ENCODE data around the gene ALG13. TPM values are rescaled to one million over a fixed set of nuclear protein-coding genes. Genes with fewer than 3 reads are reported as not detected.
"Not testable (repeated sequence)": the region's sequence is repeated elsewhere in the genome, so short reads cannot be mapped to it uniquely, and the experiment has no call there.

Gene ALG13
- polyA plus RNA-seq (ENCODE audit: insufficient read length): 29.3 TPM

DNA sequence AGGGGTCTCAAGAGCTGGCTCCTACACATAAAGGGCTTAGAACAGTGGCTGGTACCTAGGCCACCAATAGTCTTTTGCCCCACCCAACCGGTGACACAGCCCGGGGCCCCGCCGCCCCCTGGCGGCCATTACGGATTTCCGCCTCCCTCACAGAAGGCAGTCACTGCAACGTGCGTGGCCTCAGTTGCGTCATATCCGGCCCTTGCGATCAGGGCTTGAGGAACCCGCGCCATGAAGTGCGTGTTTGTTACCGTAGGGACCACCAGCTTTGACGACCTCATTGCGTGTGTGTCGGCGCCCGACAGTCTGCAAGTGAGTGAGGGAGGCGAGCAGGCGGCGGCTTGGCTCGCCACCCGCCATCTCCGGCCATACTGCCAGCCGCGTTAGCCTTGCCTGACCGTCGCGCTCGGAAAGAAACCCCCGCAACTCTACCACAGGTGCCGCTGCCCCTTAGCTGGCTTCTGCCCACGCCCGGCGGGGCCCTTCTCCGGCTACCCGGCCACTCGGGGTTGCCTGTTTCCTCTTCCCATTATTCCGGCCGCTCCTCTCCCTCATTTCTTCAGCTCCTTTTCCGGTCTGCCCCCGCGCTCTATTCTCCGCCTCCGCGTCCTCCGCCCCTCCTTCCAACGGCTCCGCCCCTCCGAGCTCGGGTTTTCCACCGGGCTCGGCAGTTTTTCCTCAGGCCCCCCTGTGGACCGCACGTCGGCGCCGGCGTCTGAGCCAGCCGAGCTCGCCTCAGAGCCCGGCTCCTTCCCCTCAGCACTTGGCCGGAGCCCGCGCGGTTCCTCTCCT, at the start of gene ALG13:
Gene ALG13, plus strand, starts transcription at position 183 of the 792 bp plus-strand sequence. Its CDS starts 49 bp downstream, at position 232.
- peak; percentile 62 for DNase-seq (ENCODE audit: low read depth)

GRCh38 chrX:111634823-111635729, 45.9 kb upstream of the ALG13 start:
- no peak for DNase-seq (ENCODE audit: low read depth)

- DNase-seq (ENCODE audit: low read depth): no peak
Observed at GRCh38 chrX:111641969-111642368, 39.0 kb upstream of the ALG13 start.

DNA sequence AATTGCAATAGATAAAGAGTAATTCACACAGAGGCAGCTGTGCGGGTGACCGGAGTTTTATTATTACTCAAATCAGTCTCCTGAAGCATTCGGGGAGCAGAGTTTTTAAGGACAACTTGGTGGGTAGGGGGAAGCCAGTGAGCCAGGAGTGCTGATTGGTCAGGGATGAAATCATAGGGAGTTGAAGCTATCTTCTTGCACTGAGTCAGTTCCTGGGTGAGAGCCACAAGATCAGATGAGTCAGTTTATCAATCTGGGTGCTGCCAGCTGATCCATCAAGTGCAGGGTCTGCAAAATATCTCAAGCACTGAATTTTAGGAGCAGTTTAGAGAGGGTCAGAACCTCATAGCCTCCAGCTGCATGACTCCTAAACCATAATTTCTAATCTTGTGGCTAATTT, 35.8 kb upstream of the ALG13 start:
- DNase-seq (ENCODE audit: low read depth): not testable (repeated sequence)

- DNase-seq (ENCODE audit: low read depth): no peak
Observed at GRCh38 chrX:111645607-111646006, 35.4 kb upstream of the ALG13 start.

GRCh38 chrX:111646515-111646914, 34.5 kb upstream of the ALG13 start:
- no peak for DNase-seq (ENCODE audit: low read depth)

- DNase-seq (ENCODE audit: low read depth): no peak
Observed at GRCh38 chrX:111648802-111649201, 32.2 kb upstream of the ALG13 start.

DNA sequence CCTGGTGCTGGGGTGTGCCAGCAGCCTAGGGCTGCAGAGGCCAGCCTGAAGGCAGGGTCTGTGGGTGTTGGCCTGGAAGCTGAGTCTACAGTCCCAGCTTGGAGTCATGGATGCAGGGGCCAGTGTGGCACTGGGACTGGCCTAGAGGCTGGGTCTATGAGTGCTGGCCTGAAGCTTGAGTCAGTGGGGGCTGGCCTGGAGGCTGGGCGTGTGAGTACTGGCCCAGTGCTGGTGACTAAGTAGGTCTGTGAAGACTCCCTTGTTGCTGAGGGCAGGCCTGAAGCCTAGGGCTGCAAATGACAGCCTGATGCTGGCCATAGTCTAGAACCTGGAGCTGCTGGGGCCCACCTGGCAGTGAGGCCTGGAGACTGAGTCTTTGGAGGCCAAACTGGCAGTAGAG, 31.3 kb upstream of the ALG13 start:
- DNase-seq (ENCODE audit: low read depth): no peak

GRCh38 chrX:111650845-111651244, 30.1 kb upstream of the ALG13 start:
- no peak for DNase-seq (ENCODE audit: low read depth)

- no peak for DNase-seq (ENCODE audit: low read depth)
Observed at GRCh38 chrX:111652719-111653118, 28.3 kb upstream of the ALG13 start.

DNA sequence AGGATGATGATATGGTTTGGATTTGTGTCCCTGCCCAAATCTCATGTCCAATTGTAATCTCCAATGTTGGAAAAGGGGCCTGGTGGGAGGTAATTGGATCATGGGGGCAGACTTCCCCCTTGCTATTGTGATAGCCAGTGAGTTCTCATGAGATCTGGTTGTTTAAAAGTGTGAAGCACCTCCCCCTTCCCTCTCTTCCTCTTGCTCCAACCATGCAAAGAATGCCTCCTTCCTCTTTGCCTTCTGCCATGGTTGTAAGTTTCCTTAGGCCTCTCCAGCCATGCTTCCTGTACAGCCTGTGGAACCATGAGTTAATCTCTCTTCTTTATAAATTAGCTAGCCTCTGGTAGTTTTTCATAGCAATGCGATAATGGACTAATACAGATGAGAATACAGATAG, 19.7 kb upstream of the ALG13 start:
- DNase-seq (ENCODE audit: low read depth): no peak

DNA sequence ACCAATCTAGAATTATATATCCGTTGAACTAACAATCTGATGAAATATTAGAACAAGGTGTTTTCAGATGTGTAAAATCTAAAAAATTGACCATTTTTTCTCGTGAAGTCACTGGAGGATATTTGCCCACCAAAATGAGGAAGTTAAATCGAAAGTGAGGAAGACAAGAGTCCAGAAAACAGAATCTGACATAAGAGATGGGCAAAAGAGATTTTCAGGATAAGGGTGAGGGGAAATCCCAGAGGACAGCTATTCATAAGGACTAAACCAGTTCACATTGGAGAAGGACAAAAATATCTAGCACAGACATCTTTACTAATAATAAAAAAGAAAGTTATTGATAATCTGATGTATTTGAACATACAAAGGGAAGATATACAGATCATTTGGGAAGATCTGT, 18.7 kb upstream of the ALG13 start:
- no peak for DNase-seq (ENCODE audit: low read depth)

GRCh38 chrX:111671668-111672067, 9.3 kb upstream of the ALG13 start:
- no peak for DNase-seq (ENCODE audit: low read depth)

- DNase-seq (ENCODE audit: low read depth): no peak
Observed at GRCh38 chrX:111687305-111687704, 6.3 kb downstream of the ALG13 start.

GRCh38 chrX:111695297-111695880, 14.4 kb downstream of the ALG13 start:
- DNase-seq (ENCODE audit: low read depth): no peak

- no peak for DNase-seq (ENCODE audit: low read depth)
Observed at GRCh38 chrX:111719426-111720210, 38.6 kb downstream of the ALG13 start.

DNA sequence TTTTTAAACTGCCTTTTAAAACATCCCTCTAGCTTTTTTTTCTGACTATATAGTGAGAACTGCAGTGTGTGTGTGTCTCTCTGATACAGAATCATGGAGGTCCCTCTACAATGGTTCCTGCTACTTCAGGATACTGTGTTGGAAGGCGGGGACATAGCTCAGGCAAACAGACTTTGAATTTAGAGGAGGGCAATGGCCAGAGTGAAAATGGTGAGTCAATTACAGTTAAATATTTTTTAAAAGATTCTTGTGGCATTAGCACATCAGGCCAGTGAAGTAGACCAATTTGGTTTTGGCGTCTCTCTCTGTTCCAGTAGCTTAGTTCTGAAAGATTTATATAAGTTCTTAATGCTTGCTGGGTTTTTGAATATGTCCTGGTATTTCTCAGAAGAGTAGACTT, 47.1 kb downstream of the ALG13 start:
- DNase-seq (ENCODE audit: low read depth): no peak

DNA sequence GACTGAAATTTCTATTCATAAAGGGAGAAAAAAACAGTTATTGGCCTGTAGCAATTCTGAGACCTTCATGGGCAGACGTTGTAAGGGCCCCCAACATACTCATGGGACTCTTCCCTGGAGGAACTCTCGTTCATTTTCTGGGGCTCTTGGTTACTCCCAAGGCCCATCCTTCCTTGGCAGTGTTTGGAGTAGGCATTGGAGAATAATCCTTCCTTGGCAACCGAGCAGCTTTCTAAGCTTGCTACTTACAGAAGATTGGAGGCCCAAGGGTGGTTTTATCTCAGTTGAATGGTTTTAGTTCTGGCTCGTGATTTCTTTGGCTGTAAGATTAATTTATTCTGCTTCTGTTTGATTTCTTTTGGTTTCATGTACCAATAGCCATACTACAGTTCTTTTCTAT, 50.4 kb downstream of the ALG13 start:
- no peak for DNase-seq (ENCODE audit: low read depth)

DNA sequence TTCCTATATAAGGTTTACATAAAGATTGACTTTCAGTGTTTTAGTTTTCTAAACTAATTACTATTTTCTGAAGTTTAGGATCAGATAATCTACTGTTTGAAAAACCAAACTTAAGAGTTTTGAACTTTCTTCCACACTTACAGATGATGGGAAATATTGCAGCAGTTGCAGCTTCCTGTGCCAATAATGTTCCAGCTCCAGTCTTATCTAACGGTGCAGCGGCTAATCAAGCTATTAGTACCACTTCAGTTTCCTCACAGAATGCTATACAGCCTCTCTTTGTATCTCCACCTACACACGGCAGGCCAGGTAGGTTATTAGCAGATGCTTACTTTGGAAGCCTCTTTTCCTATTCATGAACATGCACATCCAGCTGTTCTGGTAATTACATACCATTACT, 55.6 kb downstream of the ALG13 start:
- no peak for DNase-seq (ENCODE audit: low read depth)

DNA sequence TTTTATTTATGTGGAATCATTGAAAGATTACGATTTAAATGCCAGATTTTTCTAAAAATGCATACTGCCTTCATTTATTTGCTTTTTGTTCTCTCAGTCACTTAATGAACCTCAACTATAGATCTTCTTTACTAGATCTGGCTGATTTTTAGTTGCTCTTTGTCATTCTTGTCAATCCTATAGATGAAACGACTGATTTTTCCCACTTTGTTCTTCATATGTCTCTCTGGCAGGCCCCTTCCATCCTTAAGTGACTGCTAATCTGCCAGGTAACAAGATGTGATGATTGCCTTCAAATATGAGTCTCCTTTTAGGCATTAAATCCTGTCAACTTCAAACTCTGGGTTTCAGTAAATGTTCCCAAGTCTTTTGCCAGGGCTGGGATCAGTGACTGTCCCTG, 61.0 kb downstream of the ALG13 start:
- no peak for DNase-seq (ENCODE audit: low read depth)

DNA sequence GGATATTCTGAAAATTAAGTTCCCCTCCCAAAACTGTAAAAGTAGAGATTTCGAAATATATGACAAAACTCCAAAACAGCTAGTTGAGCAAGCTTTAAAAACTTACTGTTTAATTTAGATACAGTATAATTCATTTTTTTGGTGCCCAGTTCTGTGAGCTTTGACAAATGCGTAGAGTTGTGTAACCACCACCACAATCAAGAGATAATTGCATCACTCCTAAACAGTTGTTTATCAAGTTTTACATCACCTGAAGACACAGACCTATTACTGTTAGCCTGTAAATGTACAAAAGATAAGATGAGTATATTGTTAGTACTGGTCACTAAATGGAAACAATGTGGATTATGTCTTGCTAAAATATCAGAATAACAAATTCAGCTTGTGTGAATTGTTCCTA, 62.3 kb downstream of the ALG13 start:
- no peak for DNase-seq (ENCODE audit: low read depth)

DNA sequence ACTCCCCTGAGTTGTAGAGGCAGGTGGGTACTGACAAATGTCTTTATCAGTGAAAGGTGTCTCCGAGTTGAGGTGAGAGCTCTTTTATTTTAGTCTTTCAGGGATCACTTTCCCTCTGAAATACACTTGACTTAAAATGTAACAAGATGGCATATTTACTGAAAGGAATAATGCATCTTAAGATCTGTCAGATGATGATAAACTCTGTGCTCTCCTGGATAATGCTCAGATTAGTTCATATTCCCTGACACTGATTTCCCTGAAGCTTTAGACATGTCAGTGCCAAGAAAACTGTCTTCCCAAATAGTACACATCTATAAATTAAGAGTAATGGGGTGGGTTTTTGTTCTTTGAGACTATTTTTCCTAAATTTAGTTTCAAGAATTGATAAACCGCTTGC, 75.5 kb downstream of the ALG13 start:
- DNase-seq (ENCODE audit: low read depth): no peak
